H1 (cell line): ENCODE data around the gene RILP. TPM values are rescaled to one million over a fixed set of nuclear protein-coding genes. Genes with fewer than 3 reads are reported as not detected.

Experiments used
- ATF2 ChIP-seq: IDR thresholded peaks from 2 replicates; pipeline ENCODE4 v1.6.1; 2012; ENCODE audit warnings: low read length, inconsistent platforms
- CHD1 ChIP-seq: IDR thresholded peaks from 2 replicates; pipeline ENCODE4 v1.6.1; 2012; ENCODE audit warnings: low read depth, low read length, improper control_type of control experiment
- polyA plus RNA-seq, 7 experiments: library from polyadenylated mRNA; depleted of rRNA in 3 of 7; stranded (reverse) in 5 of 7; unstranded in 2 of 7; fragments of >200 nt in 5 of 7; fragments of 200-250 nt in 2 of 7; gene quantifications; 1 replicate in 5 of 7; 2 replicates in 1 of 7; 4 replicates in 1 of 7; pipeline versions ENCODE4 v1.2.1 to v1.2.3, GENCODE V29; 2011 to 2013; ENCODE audit warnings: missing spikeins in 2 of 7, mixed read lengths in 2 of 7
- total RNA-seq: library from RNA; stranded (reverse); fragmentation: NEBNext Ultra II Directional; extraction: Animal tissue kit (Norgen Biotek cat#: 25700); gene quantifications from 2 replicates; pipeline ENCODE4 v1.2.1, GENCODE V29; 2021

RILP gene
- total and polyA plus RNA-seq, 2 of the 8 experiments (the other 6 are each of a cell fraction or from before 2014, with no cell fraction given) = 6.8 to 7.2 TPM

- TF ChIP-seq ATF2 (no peak), CHD1 (no peak)
Measured at GRCh38 chr17:1643999-1644492, 5.6 kb downstream of the RILP start (continued).
